K562 (cell line): ENCODE results near the gene MSMO1.

Experiments used
- BHLHE40 ChIP-seq: IDR thresholded peaks from 2 replicates; pipeline ENCODE4 v1.6.1; 2011; ENCODE audit warnings: low read length, improper control_type of control experiment
- CHD1 ChIP-seq: fragments of 200-600 bp; sonication (generic); IDR thresholded peaks from one replicate; pipeline ENCODE4 v1.6.1; 2012; ENCODE audit warnings: mild to moderate bottlenecking, moderate library complexity, low read length, inconsistent platforms
- EP300 ChIP-seq: IDR thresholded peaks from 2 replicates; pipeline ENCODE4 v1.6.1; 2012; ENCODE audit warnings: low read length, improper control_type of control experiment
- HDGF ChIP-seq: fragments of 450-650 bp; IDR thresholded peaks from 2 replicates; pipeline ENCODE4 v1.6.1; 2016
- L3MBTL2 ChIP-seq: fragments of 450-650 bp; IDR thresholded peaks from 2 replicates; pipeline ENCODE4 v1.6.1; 2016; ENCODE audit warnings: mild to moderate bottlenecking, moderate library complexity
- POLR2A ChIP-seq: fragments of 450-650 bp; conservative IDR thresholded peaks from 2 replicates; pipeline ENCODE4 v1.6.1; 2016
- PRMT5 ChIP-seq: sonication (generic); formaldehyde crosslinking; IDR thresholded peaks from 2 replicates; pipeline ENCODE4 v1.5.0; 2020; ENCODE audit warnings: missing genetic modification reagents
- RCOR1 ChIP-seq, 2 experiments: IDR thresholded peaks; 2 replicates each; pipeline ENCODE4 v1.6.1; 2012; ENCODE audit warnings: low read depth in 2 of 2, low read length in 2 of 2, borderline replicate concordance in 1 of 2, improper control_type of control experiment in 1 of 2
- SMARCA4 ChIP-seq: fragments of 450-650 bp; IDR thresholded peaks from 2 replicates; pipeline ENCODE4 v1.6.1; 2016
- YY1 ChIP-seq, 3 experiments: IDR thresholded peaks; 2 replicates each; pipeline ENCODE4 v1.6.1; 2011; ENCODE audit warnings: low read length in 2 of 3, mild to moderate bottlenecking in 2 of 3, moderate library complexity in 2 of 3, borderline replicate concordance in 1 of 3, control low read depth in 1 of 3, low read depth in 1 of 3; ENCODE audit not compliant: insufficient read depth in 3 of 3, insufficient replicate concordance in 2 of 3, control insufficient read depth in 1 of 3, insufficient read length in 1 of 3; ENCODE audit errors: extremely low read depth in 1 of 3
- ZNF274 ChIP-seq: IDR thresholded peaks from 2 replicates; pipeline ENCODE4 v1.6.1; 2011; ENCODE audit warnings: low read depth, mild to moderate bottlenecking, low read length, moderate library complexity, borderline replicate concordance
- ZZZ3 ChIP-seq: fragments of 450-650 bp; IDR thresholded peaks from 2 replicates; pipeline ENCODE4 v1.6.1; 2016; ENCODE audit warnings: antibody characterized with exemption, mild to moderate bottlenecking, moderate library complexity
- TF ChIP-seq, protein P1 (sequence below), 3 experiments: IDR thresholded peaks in 2 of 3; conservative IDR thresholded peaks in 1 of 3; 2 replicates each; pipeline ENCODE4 v1.5.1; 2011 to 2012; ENCODE audit warnings: low read length in 3 of 3, mild to moderate bottlenecking in 3 of 3, control low read depth in 2 of 3, improper control_type of control experiment in 1 of 3, inconsistent platforms in 1 of 3, low read depth in 1 of 3, mixed read lengths in 1 of 3, moderate library complexity in 1 of 3; ENCODE audit not compliant: insufficient read depth in 2 of 3

- TF ChIP-seq YY1 (IDR thresholded peaks at IDR 0.05; ENCODE audit: borderline replicate concordance in 1 of 3, control insufficient read depth in 1 of 3, extremely low read depth in 1 of 3, insufficient read depth in 3 of 3, insufficient read length in 1 of 3, insufficient replicate concordance in 2 of 3, low read depth in 1 of 3, low read length in 2 of 3) (no peak), CHD1 (no peak), ZNF274 (no peak), EP300 (no peak), POLR2A (no peak), PRMT5 (no peak), SMARCA4 (no peak), RCOR1 (IDR thresholded peaks at IDR 0.05; ENCODE audit: borderline replicate concordance in 1 of 2, low read depth in 2 of 2, low read length in 2 of 2) (no peak), HDGF (no peak), L3MBTL2 (no peak), ZZZ3 (no peak), BHLHE40 (no peak)
- TF ChIP-seq, protein P1, sequence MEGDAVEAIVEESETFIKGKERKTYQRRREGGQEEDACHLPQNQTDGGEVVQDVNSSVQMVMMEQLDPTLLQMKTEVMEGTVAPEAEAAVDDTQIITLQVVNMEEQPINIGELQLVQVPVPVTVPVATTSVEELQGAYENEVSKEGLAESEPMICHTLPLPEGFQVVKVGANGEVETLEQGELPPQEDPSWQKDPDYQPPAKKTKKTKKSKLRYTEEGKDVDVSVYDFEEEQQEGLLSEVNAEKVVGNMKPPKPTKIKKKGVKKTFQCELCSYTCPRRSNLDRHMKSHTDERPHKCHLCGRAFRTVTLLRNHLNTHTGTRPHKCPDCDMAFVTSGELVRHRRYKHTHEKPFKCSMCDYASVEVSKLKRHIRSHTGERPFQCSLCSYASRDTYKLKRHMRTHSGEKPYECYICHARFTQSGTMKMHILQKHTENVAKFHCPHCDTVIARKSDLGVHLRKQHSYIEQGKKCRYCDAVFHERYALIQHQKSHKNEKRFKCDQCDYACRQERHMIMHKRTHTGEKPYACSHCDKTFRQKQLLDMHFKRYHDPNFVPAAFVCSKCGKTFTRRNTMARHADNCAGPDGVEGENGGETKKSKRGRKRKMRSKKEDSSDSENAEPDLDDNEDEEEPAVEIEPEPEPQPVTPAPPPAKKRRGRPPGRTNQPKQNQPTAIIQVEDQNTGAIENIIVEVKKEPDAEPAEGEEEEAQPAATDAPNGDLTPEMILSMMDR (IDR thresholded peaks at IDR 0.05 in 2 of 3, conservative IDR thresholded peaks at IDR 0.05 in 1 of 3; ENCODE audit: insufficient read depth in 2 of 3, low read depth in 1 of 3, low read length in 3 of 3) = no peak
Measured at GRCh38 chr4:165383591-165384073, 56.2 kb downstream of the MSMO1 start.
